Superior temporal gyrus (tissue), 1 donor: ENCODE measurements around the gene PDE12.
"Not testable (repeated sequence)": the region's sequence is repeated elsewhere in the genome, so short reads cannot be mapped to it uniquely, and the experiment has no call there.

Experiments
- DNase-seq: peaks from one replicate; pipeline ENCODE4 v3.0.0-alpha.2; 2016; ENCODE audit errors: extremely low spot score

PDE12 gene

GRCh38 chr3:57583544-57583943, 27.5 kb downstream of the PDE12 start:
- DNase-seq, result no peak

DNA sequence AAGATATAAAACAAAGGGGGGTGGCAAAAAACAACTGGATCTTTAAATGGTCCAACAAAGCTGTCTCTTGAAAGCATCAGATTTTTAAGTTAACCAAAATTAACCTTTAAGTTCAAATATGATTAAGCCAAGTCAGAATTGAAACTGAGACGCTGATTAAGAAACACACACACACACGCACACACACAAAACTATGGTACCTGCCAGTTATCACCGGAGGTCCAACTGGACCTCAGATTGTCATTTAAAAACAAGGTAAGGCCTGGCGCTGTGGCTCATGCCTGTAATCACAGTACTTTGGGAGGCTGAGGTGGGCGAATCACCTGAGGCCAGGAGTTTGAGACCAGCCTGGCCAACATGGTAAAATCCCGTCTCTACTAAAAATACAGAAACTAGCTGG, 30.7 kb downstream of the PDE12 start:
- no peak for DNase-seq

DNA sequence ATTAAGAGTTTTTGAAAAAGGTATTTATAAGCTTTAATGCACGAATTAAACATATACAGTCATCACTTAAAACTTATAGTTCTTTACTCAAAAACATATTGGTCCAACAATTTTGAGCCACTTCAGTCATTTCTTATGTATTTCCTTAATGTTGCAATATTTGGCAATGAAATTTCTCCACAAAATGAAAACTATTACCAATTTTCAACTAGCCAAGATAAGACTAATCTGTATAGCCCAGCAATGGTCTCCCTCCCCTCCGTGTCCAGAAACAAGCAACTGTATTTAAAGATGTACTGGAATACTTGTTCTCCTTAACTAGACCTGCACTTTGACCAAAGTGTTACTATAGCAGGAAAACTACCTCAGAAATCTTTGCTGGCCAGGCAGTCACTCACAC, 31.8 kb downstream of the PDE12 start:
- no peak for DNase-seq

GRCh38 chr3:57592306-57592705, 36.2 kb downstream of the PDE12 start:
- DNase-seq, result no peak

- DNase-seq, result no peak
These were observed 38.1 kb downstream of the PDE12 start for GRCh38 chr3:57594144-57594543.

- no peak for DNase-seq
These were observed 38.5 kb downstream of the PDE12 start for GRCh38 chr3:57594576-57594975.

- peak; percentile 41 for DNase-seq
These were observed 40.5 kb downstream of the PDE12 start for GRCh38 chr3:57596495-57597126.

GRCh38 chr3:57597127-57597923, 41.3 kb downstream of the PDE12 start, which contains the start of gene ARF4:
Gene ARF4, minus strand, starts transcription at chr3:57597344. Its CDS starts 204 bp downstream, at chr3:57597140.
- peak; percentile 99 for DNase-seq

GRCh38 chr3:57598765-57599360, 42.8 kb downstream of the PDE12 start:
- no peak for DNase-seq

DNA sequence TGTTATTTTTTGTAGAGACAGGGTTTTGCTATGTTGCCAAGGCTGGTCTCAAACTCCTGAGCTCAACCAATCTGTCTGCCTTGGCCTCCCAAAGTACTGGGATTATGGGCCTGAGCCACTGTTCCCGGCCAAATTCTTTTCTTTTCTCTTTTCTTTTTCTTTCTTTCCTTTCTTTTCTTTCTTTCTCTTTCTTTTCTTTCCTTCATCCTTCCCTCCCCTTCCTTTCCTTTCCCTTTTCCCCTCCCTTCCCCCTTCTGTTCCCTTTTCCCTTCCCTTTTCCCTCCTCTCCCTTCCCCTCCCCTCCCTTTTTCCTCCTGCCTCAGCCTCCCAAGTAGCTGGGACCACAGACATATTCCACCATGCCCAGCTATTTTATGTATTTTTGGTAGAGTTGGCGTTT, 44.1 kb downstream of the PDE12 start:
- no peak for DNase-seq

DNA sequence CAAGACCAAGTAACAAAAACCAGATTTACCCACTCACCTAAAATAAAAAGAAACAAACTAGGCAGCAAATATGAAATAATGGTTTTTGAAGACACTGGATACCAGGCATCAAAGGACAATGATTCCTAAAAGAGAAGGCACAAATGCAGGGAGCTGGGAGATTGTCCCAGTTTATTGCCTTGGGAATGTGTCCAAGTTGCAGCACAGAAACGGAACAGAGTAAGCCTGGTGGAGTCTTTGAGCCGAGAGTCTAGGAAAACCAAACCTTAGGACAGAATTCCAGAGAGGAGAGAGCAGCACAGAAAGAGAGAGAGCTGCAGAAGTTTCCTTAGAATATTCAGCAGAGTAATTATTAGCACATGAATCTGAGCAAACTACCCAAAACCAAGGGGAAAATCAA, 48.9 kb downstream of the PDE12 start:
- no peak for DNase-seq

- DNase-seq, result no peak
These were observed 49.6 kb downstream of the PDE12 start for GRCh38 chr3:57605683-57606082.

GRCh38 chr3:57611870-57612269, 55.8 kb downstream of the PDE12 start:
- not testable (repeated sequence) for DNase-seq

GRCh38 chr3:57616233-57616632, 60.2 kb downstream of the PDE12 start:
- DNase-seq, result no peak
